Ishikawa (cell line): Measurements from ENCODE around the gene DSP.

ENCODE experiments used
- CEBPB ChIP-seq: IDR thresholded peaks from 2 replicates; pipeline ENCODE4 v1.6.1; 2012
- CREB1 ChIP-seq: IDR thresholded peaks from 2 replicates; pipeline ENCODE4 v1.6.1; 2012; ENCODE audit warnings: low read depth
- EGR1 ChIP-seq: IDR thresholded peaks from 2 replicates; pipeline ENCODE4 v1.6.1; 2012
- EP300 ChIP-seq: IDR thresholded peaks from 2 replicates; pipeline ENCODE4 v1.6.1; 2012; ENCODE audit warnings: borderline replicate concordance
- FOXM1 ChIP-seq: IDR thresholded peaks from 2 replicates; pipeline ENCODE4 v1.6.1; 2012; ENCODE audit warnings: low read depth, borderline replicate concordance
- MAX ChIP-seq: IDR thresholded peaks from 2 replicates; pipeline ENCODE4 v1.6.1; 2012
- NFIC ChIP-seq: IDR thresholded peaks from 2 replicates; pipeline ENCODE4 v1.6.1; 2012
- RAD21 ChIP-seq: IDR thresholded peaks from 2 replicates; pipeline ENCODE4 v1.6.1; 2012; ENCODE audit warnings: low read depth
- REST ChIP-seq: IDR thresholded peaks from 2 replicates; pipeline ENCODE4 v1.6.1; 2012; ENCODE audit warnings: low read depth, mild to moderate bottlenecking
- TAF1 ChIP-seq: IDR thresholded peaks from 2 replicates; pipeline ENCODE4 v1.6.1; 2012; ENCODE audit warnings: low read depth, mild to moderate bottlenecking
- TCF12 ChIP-seq: IDR thresholded peaks from 2 replicates; pipeline ENCODE4 v1.6.1; 2012; ENCODE audit warnings: low read depth
- TEAD4 ChIP-seq: IDR thresholded peaks from 2 replicates; pipeline ENCODE4 v1.6.1; 2012
- USF1 ChIP-seq: IDR thresholded peaks from 2 replicates; pipeline ENCODE4 v1.6.1; 2012
- YY1 ChIP-seq: IDR thresholded peaks from 2 replicates; pipeline ENCODE4 v1.6.1; 2012; ENCODE audit warnings: low read depth
- ZBTB7A ChIP-seq: IDR thresholded peaks from 2 replicates; pipeline ENCODE4 v1.6.1; 2012; ENCODE audit warnings: low read depth

The DSP gene

GRCh38 chr6:7544597-7544996 lies 3.1 kb downstream of the DSP start:
- no peak for TF ChIP-seq REST
- no peak for TF ChIP-seq CEBPB
- TF ChIP-seq NFIC: no peak
- TF ChIP-seq TEAD4: no peak
- TF ChIP-seq YY1: no peak
- TF ChIP-seq TCF12: no peak
- no peak for TF ChIP-seq RAD21
- no peak for TF ChIP-seq TAF1
- TF ChIP-seq FOXM1: no peak
- no peak for TF ChIP-seq EGR1
- no peak for TF ChIP-seq CREB1
- no peak for TF ChIP-seq EP300
- TF ChIP-seq MAX: no peak
- TF ChIP-seq USF1: no peak
- TF ChIP-seq ZBTB7A: no peak

- TF ChIP-seq CEBPB: no peak
- TF ChIP-seq TCF12: no peak
- no peak for TF ChIP-seq FOXM1
- TF ChIP-seq RAD21: no peak
- TF ChIP-seq CREB1: no peak
- no peak for TF ChIP-seq USF1
- TF ChIP-seq TAF1: no peak
- TF ChIP-seq ZBTB7A: no peak
- no peak for TF ChIP-seq EP300
- no peak for TF ChIP-seq TEAD4
- TF ChIP-seq MAX: no peak
- TF ChIP-seq REST: no peak
- no peak for TF ChIP-seq YY1
- TF ChIP-seq NFIC: no peak
- TF ChIP-seq EGR1: no peak
Observed at GRCh38 chr6:7545316-7546019, 4.0 kb downstream of the DSP start.

GRCh38 chr6:7546020-7546369 lies 4.5 kb downstream of the DSP start:
- TF ChIP-seq MAX: no peak
- TF ChIP-seq TCF12: no peak
- TF ChIP-seq CEBPB: no peak

GRCh38 chr6:7546383-7546782 lies 4.9 kb downstream of the DSP start:
- no peak for TF ChIP-seq USF1

- TF ChIP-seq TEAD4 (no peak), RAD21 (no peak), REST (no peak), FOXM1 (no peak), MAX (no peak), USF1 (no peak), CREB1 (no peak), TCF12 (no peak)
Observed at GRCh38 chr6:7546896-7547295, 5.4 kb downstream of the DSP start.
